T-helper 1 cell treated with Interleukin-12 subunit alpha and Interleukin-12 subunit beta and Interleukin-4 antibody, amounts not matched to agents 30 ng/mL and 1 ng/mL, for 36 hours (primary cell): ENCODE measurements around the gene CYP4V2. TPM values are rescaled to one million over a fixed set of nuclear protein-coding genes. Genes with fewer than 3 reads are reported as not detected.

Experiments
- intact Hi-C: fragments of 100-400 bp; cut with micrococcal nuclease; formaldehyde crosslinking; loops from one replicate; pipeline ENCODE4 v1.15.1; 2024
- total RNA-seq: library from RNA; stranded (reverse); gene quantifications from 2 replicates; pipeline ENCODE4 v1.2.3, GENCODE V29; 2022

The CYP4V2 gene
- total RNA-seq, 1 donor from 2014 or later = 25.4 TPM

GRCh38 chr4:186172546-186172945, 18.8 kb upstream of the CYP4V2 start:
- intact Hi-C loops = no loop called here

DNA sequence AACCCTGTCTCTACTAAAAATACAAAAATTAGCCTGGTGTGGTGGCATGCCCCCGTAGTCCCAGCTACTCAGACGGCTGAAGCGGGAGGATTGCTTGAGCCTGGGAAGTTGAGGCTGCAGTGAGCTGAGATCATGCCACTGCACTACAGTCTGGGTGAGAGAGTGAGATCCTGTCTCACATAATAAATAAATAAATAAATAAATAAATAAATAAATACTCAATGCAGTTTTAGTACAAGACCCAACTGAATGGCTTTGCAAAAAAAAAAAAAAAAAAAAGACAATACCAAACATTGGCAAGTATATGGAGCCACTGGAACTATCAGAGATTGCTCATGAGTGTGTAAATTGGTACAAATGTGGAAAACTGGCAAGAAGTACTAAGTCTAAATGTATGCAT, 3.3 kb upstream of the CYP4V2 start:
- intact Hi-C loops = no loop called here

DNA sequence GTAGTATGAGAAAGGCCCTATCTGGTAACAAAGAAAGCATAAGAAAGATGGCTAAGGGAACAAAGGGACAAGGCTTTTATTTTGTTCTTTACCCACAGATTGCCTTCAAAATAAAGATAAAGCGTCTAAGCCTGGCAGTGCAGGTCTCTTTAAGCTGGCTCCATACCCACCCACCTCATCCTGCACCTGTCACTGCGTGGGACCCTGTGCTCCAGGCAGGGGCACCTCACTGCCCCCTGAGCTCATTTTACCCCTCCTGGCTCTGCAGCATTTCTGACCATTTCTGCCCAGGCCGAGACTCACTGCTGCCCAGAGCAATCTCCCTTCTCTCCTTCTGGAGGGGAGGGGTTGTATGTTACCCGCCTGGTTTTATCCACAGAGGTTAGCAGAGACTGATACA, 1.7 kb upstream of the CYP4V2 start:
- intact Hi-C loops = loop anchor here (1.0 to 10.0 kb wide), 10 partner anchors 28 to 1957 kb away; partner anchors contain the start of genes ACSL1, CCDC110, LRP2BP and TLR3

DNA sequence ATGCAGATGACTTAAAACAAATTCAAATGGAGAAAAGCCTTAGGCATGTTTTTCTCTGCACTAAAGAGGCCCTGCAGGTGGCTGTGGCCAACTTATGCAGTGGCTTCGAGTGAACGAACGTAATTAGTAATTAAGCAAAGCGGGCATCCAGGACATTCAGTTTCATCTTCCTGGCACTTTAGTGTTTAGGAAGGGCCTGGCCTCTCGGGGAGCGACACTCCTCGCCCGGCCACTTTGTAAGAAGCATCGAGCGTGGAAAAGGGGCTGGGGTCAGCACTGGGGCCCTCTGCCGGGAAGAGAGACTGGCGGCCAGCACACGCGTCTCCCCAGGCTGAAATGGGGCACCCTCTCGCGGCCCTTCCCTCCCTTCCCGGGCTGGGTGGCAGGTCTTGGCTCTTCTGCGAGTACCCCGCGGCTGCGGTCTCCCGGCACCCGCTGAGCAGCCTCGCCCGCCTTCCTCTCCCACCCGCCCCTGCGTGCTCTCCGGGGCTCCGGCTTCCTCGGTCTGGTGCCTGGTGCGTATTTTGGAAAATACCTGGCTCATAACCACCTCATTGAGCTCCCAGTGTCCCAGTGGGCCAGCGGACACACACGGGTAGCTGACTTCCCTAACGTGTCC, 677 bp upstream of the CYP4V2 start:
- intact Hi-C loops = loop anchor here (1.0 to 10.0 kb wide), 11 partner anchors 29 to 1958 kb away; partner anchors contain the start of genes ACSL1, CCDC110, LRP2BP and TLR3

DNA sequence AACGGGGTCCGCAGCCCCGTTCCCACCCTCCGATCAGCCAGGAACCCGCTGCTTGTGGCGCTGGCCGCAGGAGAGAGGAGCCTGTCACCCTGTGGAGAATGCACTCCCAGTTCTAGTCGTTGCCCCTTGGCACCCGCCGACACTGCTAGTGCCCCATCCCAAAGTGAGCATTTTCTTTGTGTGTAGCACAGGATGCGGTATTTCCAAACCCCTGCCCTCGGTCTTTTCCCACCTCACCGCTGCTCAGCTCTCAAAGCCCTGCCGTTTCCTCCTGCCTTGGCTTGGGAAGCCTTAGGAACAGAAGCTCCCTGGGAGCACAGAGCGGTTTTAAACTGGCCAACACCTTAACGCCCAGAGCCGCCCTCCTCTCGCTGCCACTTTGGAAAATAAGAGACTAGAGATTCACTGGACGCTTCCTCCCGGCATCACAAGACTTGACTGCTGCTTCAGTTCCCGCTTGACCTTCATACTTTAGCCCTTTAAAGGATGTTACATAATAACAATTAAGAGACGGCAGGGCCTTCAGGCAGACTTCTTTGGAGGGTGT, 772 bp downstream of the CYP4V2 start:
- intact Hi-C loops = loop anchor here (1.0 to 10.0 kb wide), 4 partner anchors 9 to 1960 kb away; partner anchors contain the start of gene ACSL1

- intact Hi-C loops = loop anchor here (1.0 to 10.0 kb wide), 4 partner anchors 100 to 1962 kb away; partner anchors contain the start of gene ACSL1
Observed at GRCh38 chr4:186193851-186194250, 2.5 kb downstream of the CYP4V2 start.

DNA sequence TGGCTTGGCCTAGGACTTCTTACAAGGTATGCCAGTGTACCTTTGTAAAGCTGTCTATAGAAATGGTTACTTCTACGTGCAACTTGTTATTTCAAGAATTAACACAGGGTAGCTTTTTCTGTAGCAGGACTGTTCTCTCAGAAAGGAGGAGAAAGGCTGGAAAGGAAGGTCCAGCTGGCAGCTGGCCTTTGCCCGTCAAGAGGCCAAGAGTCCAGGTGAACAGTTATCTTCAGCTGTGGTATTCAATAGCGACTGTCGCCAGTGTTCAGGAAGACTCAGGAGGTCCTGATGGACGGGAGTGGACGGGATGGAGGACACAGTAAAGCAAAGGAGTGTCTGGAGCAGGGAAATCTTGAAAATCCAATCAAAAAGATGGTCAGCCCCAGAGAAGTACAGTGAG, 4.7 kb downstream of the CYP4V2 start:
- intact Hi-C loops = loop anchor here (10.0 kb wide), 1 partner anchor 1231 kb away; no protein-coding TSS in a partner anchor

GRCh38 chr4:186200516-186200915, 9.1 kb downstream of the CYP4V2 start:
- intact Hi-C loops = no loop called here

DNA sequence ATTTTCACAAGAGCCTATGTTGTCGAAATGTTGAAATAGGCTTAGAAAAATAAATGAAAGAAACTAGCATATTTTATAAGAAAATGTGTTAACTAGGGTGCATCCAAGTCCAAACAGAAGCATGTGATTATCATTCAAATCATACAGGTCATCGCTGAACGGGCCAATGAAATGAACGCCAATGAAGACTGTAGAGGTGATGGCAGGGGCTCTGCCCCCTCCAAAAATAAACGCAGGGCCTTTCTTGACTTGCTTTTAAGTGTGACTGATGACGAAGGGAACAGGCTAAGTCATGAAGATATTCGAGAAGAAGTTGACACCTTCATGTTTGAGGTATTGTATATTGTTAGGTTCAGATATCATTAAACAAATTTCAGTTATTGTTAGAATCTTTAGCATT, 9.6 kb downstream of the CYP4V2 start:
- intact Hi-C loops = loop anchor here (1.0 kb wide), 1 partner anchor 9 kb away; no protein-coding TSS in a partner anchor

DNA sequence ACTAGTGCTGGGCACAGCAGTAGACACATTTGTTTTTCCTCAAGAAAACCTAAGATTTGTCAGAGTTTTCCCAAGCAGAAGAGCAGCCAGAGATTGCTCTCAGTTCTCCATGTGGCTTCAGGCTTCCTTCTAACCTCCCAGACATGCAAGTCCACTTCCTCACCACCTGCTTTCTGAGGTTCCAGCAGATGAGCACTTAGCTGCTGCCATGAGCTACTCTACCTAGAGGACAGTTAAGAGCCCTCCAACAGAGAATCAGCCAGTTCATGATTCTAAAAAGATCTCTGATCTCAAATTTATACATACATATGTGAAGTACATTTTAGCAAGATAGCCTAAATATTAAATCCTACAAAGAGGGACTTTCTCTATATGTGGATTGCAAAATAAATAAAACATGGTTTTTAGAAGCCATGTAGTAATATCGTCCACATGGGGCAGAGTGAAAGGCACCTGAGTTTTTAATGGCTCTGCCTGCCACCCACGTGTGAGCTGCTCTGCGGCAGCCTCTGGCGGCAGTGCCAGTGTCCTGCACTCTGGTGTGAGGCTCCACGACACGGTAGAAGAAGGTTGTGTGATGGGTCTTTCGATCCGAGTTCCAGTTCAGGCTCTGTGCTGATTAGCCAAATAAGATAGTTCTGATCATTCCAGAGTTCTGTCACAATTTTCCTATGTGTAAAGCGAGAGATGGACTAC, 10.3 kb downstream of the CYP4V2 start:
- intact Hi-C loops = loop anchor here (1.0 kb wide), 1 partner anchor 9 kb away; no protein-coding TSS in a partner anchor

DNA sequence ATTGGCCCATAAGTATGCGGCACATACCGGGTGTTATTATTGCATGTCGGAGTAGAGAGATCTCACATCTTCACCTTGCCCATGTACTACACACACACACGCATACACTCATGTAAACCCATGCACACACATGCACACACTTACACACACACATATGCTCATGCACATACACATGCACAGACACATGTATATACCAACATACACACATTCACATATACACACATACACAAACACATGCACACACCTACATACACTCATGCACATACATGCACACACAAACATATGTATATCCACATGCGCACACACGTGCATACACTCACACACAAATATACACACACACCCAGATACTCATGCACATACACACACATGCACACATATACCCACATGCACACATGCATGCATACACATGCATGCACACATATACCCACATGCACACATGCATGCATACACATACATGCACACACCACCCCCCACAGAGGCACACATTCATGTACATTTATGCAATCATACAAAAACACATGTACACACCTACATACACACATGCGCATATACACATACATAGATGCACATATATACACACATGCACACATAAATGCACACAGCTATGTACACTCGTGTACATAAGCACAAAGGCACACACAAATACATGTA, 11.2 kb downstream of the CYP4V2 start:
- intact Hi-C loops = no loop called here

DNA sequence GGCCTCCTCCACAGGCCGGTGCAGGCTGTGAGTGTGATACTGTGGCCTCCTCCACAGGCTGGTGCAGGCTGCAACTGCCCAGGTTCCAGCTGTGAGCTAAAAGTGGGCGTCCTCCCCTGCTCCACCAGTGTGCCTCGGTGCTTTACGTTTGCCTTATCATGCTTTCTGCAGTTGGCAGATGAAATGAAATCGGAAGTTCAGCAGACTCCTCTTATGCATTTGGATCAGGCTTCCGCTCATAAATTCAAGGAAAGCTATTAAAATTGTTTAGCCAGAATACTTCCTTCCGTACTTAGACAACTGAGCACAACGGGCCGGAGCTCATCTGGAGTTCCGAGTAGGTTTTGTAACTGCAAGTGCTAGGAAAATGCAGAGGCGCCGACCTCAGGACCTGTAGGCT, 12.0 kb downstream of the CYP4V2 start:
- intact Hi-C loops = no loop called here

DNA sequence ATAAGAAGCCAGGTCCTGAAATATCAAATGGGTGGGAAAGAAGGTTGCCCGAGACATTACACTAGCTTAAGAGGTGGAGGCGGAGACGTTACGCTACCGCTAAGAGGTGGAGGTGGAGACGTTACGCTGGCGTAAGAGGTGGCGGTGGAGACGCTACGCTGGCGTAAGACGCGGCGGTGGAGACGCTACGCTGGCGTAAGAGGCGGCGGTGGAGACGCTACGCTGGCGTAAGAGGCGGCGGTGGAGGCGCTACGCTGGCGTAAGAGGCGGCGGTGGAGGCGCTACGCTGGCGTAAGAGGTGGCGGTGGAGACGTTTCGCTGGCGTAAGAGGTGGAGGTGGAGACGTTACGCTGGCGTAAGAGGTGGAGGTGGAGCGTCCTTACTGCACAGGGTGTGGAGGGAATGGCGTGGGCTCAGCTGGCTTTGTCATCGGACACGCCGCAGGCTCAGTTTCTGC, 12.8 kb downstream of the CYP4V2 start:
- intact Hi-C loops = no loop called here

DNA sequence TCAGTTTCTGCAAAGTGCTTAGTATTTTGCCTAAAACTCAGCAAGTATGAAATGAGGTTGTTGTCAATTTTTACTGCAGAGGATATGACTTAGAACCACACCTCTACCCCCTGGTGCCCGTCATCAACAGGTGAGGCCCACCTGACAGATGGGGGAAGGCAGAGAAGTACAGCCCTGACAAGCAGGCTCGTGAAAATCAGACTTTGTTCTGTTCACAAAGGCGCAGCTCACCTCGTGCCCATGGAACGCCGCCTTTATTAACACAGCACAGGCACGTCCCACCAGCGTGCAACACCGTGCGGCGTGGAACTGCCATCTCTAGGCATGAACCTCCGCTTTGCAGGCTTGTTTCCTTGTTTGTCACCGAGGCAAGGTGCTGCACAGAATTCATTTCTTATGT, 13.3 kb downstream of the CYP4V2 start:
- intact Hi-C loops = no loop called here

DNA sequence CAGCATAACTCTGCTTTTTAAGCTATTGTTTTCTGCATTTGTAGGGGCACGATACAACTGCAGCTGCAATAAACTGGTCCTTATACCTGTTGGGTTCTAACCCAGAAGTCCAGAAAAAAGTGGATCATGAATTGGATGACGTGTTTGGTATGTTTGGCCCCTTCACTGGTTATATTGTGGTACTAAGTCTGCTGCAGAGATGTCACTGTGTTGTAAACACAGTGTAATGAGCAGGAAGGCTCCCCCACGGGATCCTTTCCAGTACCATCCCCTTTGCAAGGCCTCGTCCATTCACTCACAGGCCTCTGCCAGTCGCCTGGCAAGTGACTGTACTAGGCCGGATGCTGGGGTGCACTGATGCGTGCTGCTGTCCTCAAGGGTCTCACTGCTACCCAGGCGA, 13.8 kb downstream of the CYP4V2 start:
- intact Hi-C loops = no loop called here

DNA sequence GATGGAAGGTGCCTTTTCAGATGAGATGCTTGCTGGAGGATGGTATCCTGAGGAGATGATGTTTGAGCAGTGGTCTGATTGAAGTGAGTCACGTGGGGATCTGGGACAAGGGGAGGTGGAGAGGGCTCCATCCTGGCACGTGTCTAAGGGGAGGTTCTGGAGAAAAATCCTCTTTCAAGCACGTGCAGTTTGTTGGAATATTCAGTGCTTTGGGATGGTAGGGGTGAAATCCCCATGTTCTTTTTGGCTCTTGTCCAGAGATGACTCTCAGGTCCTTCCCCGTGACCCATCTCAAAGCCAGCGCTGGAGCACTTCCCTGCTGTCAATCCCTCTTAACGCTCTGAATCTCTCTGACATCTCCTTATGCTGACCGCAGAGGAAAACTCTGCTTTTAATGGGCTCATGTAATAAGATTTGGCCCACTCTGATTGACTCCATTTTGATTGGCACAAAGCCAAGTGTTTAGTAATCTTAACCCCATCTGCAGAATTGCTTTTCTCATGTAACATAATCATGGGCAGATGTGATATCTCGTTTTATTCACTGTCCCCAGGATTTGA, 25.2 kb downstream of the CYP4V2 start:
- intact Hi-C loops = no loop called here

GRCh38 chr4:186217733-186218293, 26.4 kb downstream of the CYP4V2 start:
- intact Hi-C loops = no loop called here

- intact Hi-C loops = no loop called here
Observed at GRCh38 chr4:186221624-186222023, 30.3 kb downstream of the CYP4V2 start.

- intact Hi-C loops = no loop called here
Observed at GRCh38 chr4:186225848-186226247, 34.5 kb downstream of the CYP4V2 start.

DNA sequence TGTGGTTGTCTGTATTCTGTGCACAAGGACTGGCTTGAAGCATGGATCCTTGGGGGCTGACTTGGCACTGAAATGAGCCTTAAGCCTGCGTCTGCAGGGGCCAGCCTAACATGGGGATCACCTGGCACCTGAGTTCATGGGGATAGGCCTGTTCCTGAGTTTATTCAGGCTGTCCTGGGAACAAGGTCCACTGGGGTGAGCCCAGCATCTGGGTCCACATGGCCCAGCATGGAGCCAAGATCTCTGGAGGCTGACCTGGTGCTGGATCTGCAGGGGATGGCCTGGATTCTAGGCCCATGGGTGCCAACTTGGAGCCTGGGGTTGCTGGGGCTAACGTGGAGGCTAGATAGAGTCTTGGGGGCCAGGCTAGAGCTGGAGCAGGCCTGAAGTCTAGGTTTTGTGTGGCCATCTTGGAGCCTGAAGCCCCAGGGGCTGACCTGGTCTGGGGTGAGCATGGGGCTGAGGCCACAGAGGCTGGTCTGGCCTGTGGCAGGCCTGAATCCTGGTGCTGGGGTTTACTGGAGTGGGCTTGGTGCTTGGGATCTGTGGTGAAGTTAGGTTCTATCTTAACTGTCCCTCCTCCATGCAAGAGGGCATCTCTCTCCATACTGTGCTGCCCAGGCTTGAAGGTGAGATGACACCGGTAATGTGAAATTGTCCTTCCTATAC, 35.3 kb downstream of the CYP4V2 start:
- intact Hi-C loops = no loop called here
